H1 (cell line): ENCODE data around the gene SPRYD3. TPM values are rescaled to one million over a fixed set of nuclear protein-coding genes. Genes with fewer than 3 reads are reported as not detected.

Experiments
- ASH2L ChIP-seq: fragments of 200-600, 300-600 bp; sonication (generic); IDR thresholded peaks from one replicate; pipeline ENCODE4 v1.7.1; 2017; ENCODE audit warnings: low read length
- BACH1 ChIP-seq: IDR thresholded peaks from 2 replicates; pipeline ENCODE4 v1.6.1; 2012; ENCODE audit warnings: low read length, improper control_type of control experiment
- BRCA1 ChIP-seq: IDR thresholded peaks from 2 replicates; pipeline ENCODE4 v1.6.1; 2012; ENCODE audit warnings: low read depth, low read length, improper control_type of control experiment
- CBX8 ChIP-seq: fragments of 300-800, 300-1000 bp; sonication (generic); IDR thresholded peaks from 2 replicates; pipeline ENCODE4 v1.7.1; 2016; ENCODE audit warnings: low read depth, low read length, borderline replicate concordance
- CTCF ChIP-seq, 3 experiments: IDR thresholded peaks; 1 replicate in 2 of 3; 2 replicates in 1 of 3; pipeline versions ENCODE4 v1.5.1 to v1.6.1; 2011; ENCODE audit warnings: low read length in 3 of 3, mild to moderate bottlenecking in 3 of 3, inconsistent platforms in 2 of 3, low read depth in 1 of 3, moderate library complexity in 1 of 3; ENCODE audit not compliant: insufficient read depth in 1 of 3; ENCODE audit errors: control extremely low read depth in 1 of 3
- EGR1 ChIP-seq: IDR thresholded peaks from 2 replicates; pipeline ENCODE4 v1.6.1; 2011; ENCODE audit warnings: low read depth, low read length, borderline replicate concordance
- JUND ChIP-seq: IDR thresholded peaks from 2 replicates; pipeline ENCODE4 v1.6.1; 2011; ENCODE audit warnings: mild to moderate bottlenecking, improper control_type of control experiment, low read length
- KDM4A ChIP-seq: IDR thresholded peaks from one replicate; pipeline ENCODE4 v1.7.1; 2012; ENCODE audit warnings: low read depth, mild to moderate bottlenecking, moderate library complexity, low read length, inconsistent platforms; ENCODE audit not compliant: severe bottlenecking
- MAFK ChIP-seq: IDR thresholded peaks from 2 replicates; pipeline ENCODE4 v1.6.1; 2012; ENCODE audit warnings: low read depth, mild to moderate bottlenecking, improper control_type of control experiment, low read length
- NANOG ChIP-seq: IDR thresholded peaks from 2 replicates; pipeline ENCODE4 v1.6.1; 2011; ENCODE audit warnings: low read length, low read depth, mild to moderate bottlenecking, inconsistent platforms; ENCODE audit not compliant: insufficient read depth, poor library complexity, severe bottlenecking
- PHF8 ChIP-seq: fragments of 200-600 bp; sonication (generic); conservative IDR thresholded peaks from 2 replicates; pipeline ENCODE4 v1.7.1; 2012; ENCODE audit warnings: low read depth, mild to moderate bottlenecking, inconsistent platforms, low read length, moderate library complexity
- RBBP5 ChIP-seq: IDR thresholded peaks from 2 replicates; pipeline ENCODE4 v1.7.1; 2012; ENCODE audit warnings: low read depth, mild to moderate bottlenecking, inconsistent platforms, low read length, moderate library complexity, borderline replicate concordance
- RFX5 ChIP-seq: IDR thresholded peaks from 2 replicates; pipeline ENCODE4 v1.6.1; 2011; ENCODE audit warnings: low read depth, low read length, improper control_type of control experiment, borderline replicate concordance
- SIRT6 ChIP-seq: IDR thresholded peaks from one replicate; pipeline ENCODE4 v1.7.1; 2012; ENCODE audit warnings: low read length, inconsistent platforms
- SP2 ChIP-seq: IDR thresholded peaks from 2 replicates; pipeline ENCODE4 v1.6.1; 2012; ENCODE audit warnings: mild to moderate bottlenecking, low read length, inconsistent platforms
- SP4 ChIP-seq: IDR thresholded peaks from 2 replicates; pipeline ENCODE4 v1.6.1; 2012; ENCODE audit warnings: low read length, inconsistent platforms
- SRF ChIP-seq: IDR thresholded peaks from 2 replicates; pipeline ENCODE4 v1.6.1; 2011; ENCODE audit warnings: mild to moderate bottlenecking, low read depth, low read length, moderate library complexity
- TAF1 ChIP-seq: IDR thresholded peaks from 2 replicates; pipeline ENCODE4 v1.6.1; 2011; ENCODE audit warnings: mild to moderate bottlenecking, low read depth, low read length
- TBP ChIP-seq: IDR thresholded peaks from 2 replicates; pipeline ENCODE4 v1.6.1; 2011; ENCODE audit warnings: low read depth, low read length, improper control_type of control experiment
- TCF12 ChIP-seq: IDR thresholded peaks from 2 replicates; pipeline ENCODE4 v1.6.1; 2011; ENCODE audit warnings: low read depth, mild to moderate bottlenecking, low read length
- polyA plus RNA-seq, 7 experiments: library from polyadenylated mRNA; depleted of rRNA in 3 of 7; stranded (reverse) in 5 of 7; unstranded in 2 of 7; fragments of >200 nt in 5 of 7; fragments of 200-250 nt in 2 of 7; gene quantifications; 1 replicate in 5 of 7; 2 replicates in 1 of 7; 4 replicates in 1 of 7; pipeline versions ENCODE4 v1.2.1 to v1.2.3, GENCODE V29; 2011 to 2013; ENCODE audit warnings: missing spikeins in 2 of 7, mixed read lengths in 2 of 7
- total RNA-seq: library from RNA; stranded (reverse); fragmentation: NEBNext Ultra II Directional; extraction: Animal tissue kit (Norgen Biotek cat#: 25700); gene quantifications from 2 replicates; pipeline ENCODE4 v1.2.1, GENCODE V29; 2021
- TF ChIP-seq, protein P1 (sequence below): IDR thresholded peaks from 2 replicates; pipeline ENCODE4 v1.6.1; 2012; ENCODE audit warnings: low read length, inconsistent platforms
- TF ChIP-seq, protein P2 (sequence below): IDR thresholded peaks from 2 replicates; pipeline ENCODE4 v1.6.1; 2011; ENCODE audit warnings: low read length, improper control_type of control experiment

SPRYD3 gene
- total and polyA plus RNA-seq, 2 of the 8 experiments (the other 6 are each of a cell fraction or from before 2014, with no cell fraction given), result 6.8 to 8.0 TPM

DNA sequence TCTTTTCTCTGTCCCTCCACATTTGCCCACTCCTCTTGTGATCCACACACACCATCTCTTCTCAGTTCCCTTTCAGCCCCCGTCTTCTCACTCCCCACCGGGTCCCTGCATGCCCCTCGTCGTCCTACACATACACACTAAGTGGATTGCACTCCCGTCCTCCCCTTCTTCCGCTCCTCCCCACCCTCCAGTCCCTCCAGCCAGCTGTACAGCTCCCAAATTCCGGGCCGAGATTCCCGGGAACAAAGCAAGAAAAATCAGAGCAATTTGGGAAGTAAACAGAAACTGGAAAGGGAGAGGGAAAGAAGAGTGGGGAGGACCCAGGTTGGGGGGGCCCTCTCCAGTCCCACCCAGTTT lies 18.0 kb upstream of the SPRYD3 start (continued):
- no peak for TF ChIP-seq CTCF (IDR thresholded peaks at IDR 0.05; ENCODE audit: control extremely low read depth in 1 of 3, insufficient read depth in 1 of 3, low read depth in 1 of 3, low read length in 3 of 3)
- TF ChIP-seq CBX8, result no peak
- TF ChIP-seq KDM4A, result peak; percentile 40
- peak; percentile 67; the same call in 1 of the 2 replicates for TF ChIP-seq EGR1
- TF ChIP-seq, protein P1, sequence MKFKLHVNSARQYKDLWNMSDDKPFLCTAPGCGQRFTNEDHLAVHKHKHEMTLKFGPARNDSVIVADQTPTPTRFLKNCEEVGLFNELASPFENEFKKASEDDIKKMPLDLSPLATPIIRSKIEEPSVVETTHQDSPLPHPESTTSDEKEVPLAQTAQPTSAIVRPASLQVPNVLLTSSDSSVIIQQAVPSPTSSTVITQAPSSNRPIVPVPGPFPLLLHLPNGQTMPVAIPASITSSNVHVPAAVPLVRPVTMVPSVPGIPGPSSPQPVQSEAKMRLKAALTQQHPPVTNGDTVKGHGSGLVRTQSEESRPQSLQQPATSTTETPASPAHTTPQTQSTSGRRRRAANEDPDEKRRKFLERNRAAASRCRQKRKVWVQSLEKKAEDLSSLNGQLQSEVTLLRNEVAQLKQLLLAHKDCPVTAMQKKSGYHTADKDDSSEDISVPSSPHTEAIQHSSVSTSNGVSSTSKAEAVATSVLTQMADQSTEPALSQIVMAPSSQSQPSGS, result no peak
- no peak for TF ChIP-seq BRCA1
- TF ChIP-seq ASH2L, result no peak
- TF ChIP-seq NANOG, result no peak
- no peak for TF ChIP-seq SRF
- TF ChIP-seq, protein P2, sequence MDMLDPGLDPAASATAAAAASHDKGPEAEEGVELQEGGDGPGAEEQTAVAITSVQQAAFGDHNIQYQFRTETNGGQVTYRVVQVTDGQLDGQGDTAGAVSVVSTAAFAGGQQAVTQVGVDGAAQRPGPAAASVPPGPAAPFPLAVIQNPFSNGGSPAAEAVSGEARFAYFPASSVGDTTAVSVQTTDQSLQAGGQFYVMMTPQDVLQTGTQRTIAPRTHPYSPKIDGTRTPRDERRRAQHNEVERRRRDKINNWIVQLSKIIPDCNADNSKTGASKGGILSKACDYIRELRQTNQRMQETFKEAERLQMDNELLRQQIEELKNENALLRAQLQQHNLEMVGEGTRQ, result no peak
- no peak for TF ChIP-seq RFX5
- TF ChIP-seq JUND, result no peak
- TF ChIP-seq PHF8, result peak; percentile 24; the same call in 1 of the 2 replicates
- TF ChIP-seq RBBP5, result no peak
- TF ChIP-seq SP4, result no peak
- TF ChIP-seq SIRT6, result no peak
- TF ChIP-seq MAFK, result no peak
- no peak for TF ChIP-seq TCF12
- TF ChIP-seq TBP, result no peak
- TF ChIP-seq BACH1, result no peak
- no peak for TF ChIP-seq TAF1
- no peak for TF ChIP-seq SP2
